ENCODE results near the gene CABP5.

The CABP5 gene

GRCh38 chr19:48004236-48004635, 39.6 kb downstream of the CABP5 start:
- Histone ChIP-seq H3K9ac (ENCODE audit: low read length in 5 of 5) (no peak overlapping the region), H3K27me3 (ENCODE audit: control insufficient read depth in 5 of 5, insufficient read depth in 4 of 5, low read length in 5 of 5) (peaks cover 0 to 13% (median 3%) of the 10 kb centered on the region in 5 donors), H3K4me1 (ENCODE audit: control insufficient read depth in 5 of 5, insufficient read depth in 5 of 5, low read length in 5 of 5) (no peaks in the 10 kb centered on the region), H3K27ac (ENCODE audit: low read depth, low read length) (no peak overlapping the region), H3K4me3 (ENCODE audit: low read depth in 1 of 5, low read length in 5 of 5) (no peak overlapping the region), H3K9me3 (ENCODE audit: control insufficient read depth in 5 of 5, low read length in 5 of 5) (peaks cover 0 to 5% (median 3%) of the 10 kb centered on the region in 5 donors), H3K36me3 (ENCODE audit: control insufficient read depth in 5 of 5, insufficient read depth in 5 of 5, low read length in 5 of 5) (no peaks in the 10 kb centered on the region)

DNA sequence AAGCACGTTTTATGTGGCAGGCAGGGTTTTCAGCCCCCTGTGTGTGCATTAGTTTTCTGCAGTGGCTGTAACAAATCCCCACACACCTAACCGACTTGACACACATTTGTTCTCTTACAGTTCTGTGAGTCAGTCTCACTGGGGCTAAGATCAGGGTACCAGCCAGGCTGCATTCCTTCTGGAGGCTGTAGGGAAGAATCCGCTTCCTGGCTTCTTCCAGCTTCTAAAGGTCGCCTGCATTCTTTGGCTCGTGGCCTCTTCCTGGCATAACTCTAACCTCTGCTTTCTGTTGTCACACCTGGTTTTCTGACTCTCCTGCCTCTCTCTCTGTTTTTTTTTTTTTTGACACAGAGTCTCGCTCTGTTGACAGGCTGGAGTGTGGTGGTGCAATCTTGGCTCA, 43.0 kb downstream of the CABP5 start:
- Histone ChIP-seq H3K4me3 (ENCODE audit: low read depth in 1 of 5, low read length in 5 of 5) (no peak overlapping the region), H3K9ac (ENCODE audit: low read length in 5 of 5) (no peak overlapping the region), H3K9me3 (ENCODE audit: control insufficient read depth in 5 of 5, low read length in 5 of 5) (peaks cover 0 to 4% (median 3%) of the 10 kb centered on the region in 5 donors), H3K27me3 (ENCODE audit: control insufficient read depth in 5 of 5, insufficient read depth in 4 of 5, low read length in 5 of 5) (peaks cover 0 to 13% (median 0%) of the 10 kb centered on the region in 5 donors), H3K36me3 (ENCODE audit: control insufficient read depth in 5 of 5, insufficient read depth in 5 of 5, low read length in 5 of 5) (no peaks in the 10 kb centered on the region), H3K4me1 (ENCODE audit: control insufficient read depth in 5 of 5, insufficient read depth in 5 of 5, low read length in 5 of 5) (no peaks in the 10 kb centered on the region), H3K27ac (ENCODE audit: low read depth, low read length) (no peak overlapping the region)

DNA sequence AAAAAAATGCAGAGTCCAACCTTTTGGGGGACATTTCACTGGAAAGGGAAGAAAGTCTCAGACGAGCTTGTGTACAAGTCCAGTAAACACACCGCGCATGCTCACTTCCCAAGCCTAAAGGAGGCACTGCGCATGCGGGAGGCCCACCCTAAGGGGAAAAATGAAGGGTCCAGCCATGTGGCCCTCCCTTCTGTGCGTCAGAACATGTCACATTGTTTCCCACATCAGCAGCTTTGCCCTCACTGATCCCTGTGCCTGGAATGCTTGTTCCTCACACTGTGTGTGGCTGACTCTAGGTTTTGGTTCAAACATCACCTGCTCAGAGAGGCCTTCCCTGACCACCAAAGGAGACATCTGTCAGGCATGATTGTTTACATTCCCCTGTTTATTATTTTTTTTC, 45.1 kb downstream of the CABP5 start:
- H3K4me1 ChIP-seq (ENCODE audit: control insufficient read depth in 5 of 5, insufficient read depth in 5 of 5, low read length in 5 of 5): no peaks in the 10 kb centered on the region

DNA sequence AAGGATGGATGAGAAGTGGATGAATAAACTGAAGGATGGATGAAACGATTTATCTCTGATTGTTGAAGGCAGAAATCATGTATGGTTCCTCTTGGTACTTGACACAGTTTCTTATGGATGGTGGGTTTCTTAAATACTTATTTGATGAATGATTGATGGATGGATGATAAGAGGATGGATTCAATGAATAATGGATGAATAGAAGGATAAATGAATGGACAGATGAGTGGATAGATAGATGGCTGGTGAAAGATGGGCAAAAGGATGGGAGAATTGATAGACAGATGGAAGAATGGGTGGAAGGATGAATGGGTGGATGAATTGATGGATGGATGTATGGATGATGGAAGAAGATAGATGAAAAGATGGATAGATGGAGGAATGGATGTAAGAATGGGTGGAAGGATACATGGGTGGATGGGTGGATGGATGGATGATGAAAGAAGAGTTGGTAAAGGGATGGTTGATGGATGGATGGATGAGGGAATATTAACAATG, 47.6 kb downstream of the CABP5 start:
- Histone ChIP-seq H3K4me3 (ENCODE audit: low read depth in 1 of 5, low read length in 5 of 5) (no peak overlapping the region), H3K4me1 (ENCODE audit: control insufficient read depth in 5 of 5, insufficient read depth in 5 of 5, low read length in 5 of 5) (no peaks in the 10 kb centered on the region), H3K9ac (ENCODE audit: low read length in 5 of 5) (no peak overlapping the region), H3K36me3 (ENCODE audit: control insufficient read depth in 5 of 5, insufficient read depth in 5 of 5, low read length in 5 of 5) (no peaks in the 10 kb centered on the region), H3K9me3 (ENCODE audit: control insufficient read depth in 5 of 5, low read length in 5 of 5) (peaks cover 0 to 4% (median 3%) of the 10 kb centered on the region in 5 donors), H3K27me3 (ENCODE audit: control insufficient read depth in 5 of 5, insufficient read depth in 4 of 5, low read length in 5 of 5) (peaks cover 0 to 5% (median 2%) of the 10 kb centered on the region in 5 donors), H3K27ac (ENCODE audit: low read depth, low read length) (no peak overlapping the region)

More for the DNA sequence above, 45.1 kb downstream of the CABP5 start:
- no peak overlapping the region for H3K4me3 ChIP-seq (ENCODE audit: low read depth in 1 of 5, low read length in 5 of 5)
- H3K9me3 ChIP-seq (ENCODE audit: control insufficient read depth in 5 of 5, low read length in 5 of 5): peaks cover 0 to 4% (median 3%) of the 10 kb centered on the region in 5 donors
- H3K36me3 ChIP-seq (ENCODE audit: control insufficient read depth in 5 of 5, insufficient read depth in 5 of 5, low read length in 5 of 5): no peaks in the 10 kb centered on the region
- no peak overlapping the region for H3K27ac ChIP-seq (ENCODE audit: low read depth, low read length)
- H3K27me3 ChIP-seq (ENCODE audit: control insufficient read depth in 5 of 5, insufficient read depth in 4 of 5, low read length in 5 of 5): peaks cover 0 to 5% (median 0%) of the 10 kb centered on the region in 5 donors
- H3K9ac ChIP-seq (ENCODE audit: low read length in 5 of 5): no peak overlapping the region

DNA sequence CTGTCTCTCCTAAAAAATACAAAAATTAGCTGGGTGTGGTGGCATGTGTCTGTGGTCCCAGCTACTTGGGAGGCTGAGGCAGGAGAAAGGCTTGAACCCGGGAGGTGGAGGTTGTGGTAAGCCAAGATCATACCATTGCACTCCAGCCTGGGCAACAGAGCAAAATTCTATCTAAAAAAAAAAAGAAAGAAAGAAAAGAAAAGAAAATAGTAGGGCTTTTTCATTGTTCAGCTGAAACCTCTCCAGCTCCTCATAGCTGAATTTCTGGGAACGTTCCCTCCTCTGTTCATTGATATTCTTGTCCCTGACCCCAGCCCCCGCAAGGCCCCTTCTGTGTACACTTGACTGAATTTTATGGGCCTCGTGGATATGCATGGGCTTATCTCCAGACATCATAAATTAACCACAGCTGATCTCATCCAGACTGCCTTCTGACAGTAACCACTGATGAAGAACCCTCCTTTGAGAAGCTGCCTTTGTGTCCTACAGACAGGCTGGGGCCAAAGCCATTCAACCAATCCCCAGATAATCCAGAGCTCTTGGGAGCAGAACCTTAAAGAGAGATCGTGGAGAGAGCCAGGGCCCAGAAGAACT, 49.6 kb downstream of the CABP5 start, which contains the start of gene ELSPBP1:
Gene ELSPBP1 (plus strand): TSS at position 424 of the 594 bp plus-strand sequence. CDS start 14,036 bp downstream, outside the sequence.
- no peaks in the 10 kb centered on the region for H3K9me3 ChIP-seq (ENCODE audit: control insufficient read depth in 5 of 5, low read length in 5 of 5)
- no peaks in the 10 kb centered on the region for H3K36me3 ChIP-seq (ENCODE audit: control insufficient read depth in 5 of 5, insufficient read depth in 5 of 5, low read length in 5 of 5)
- H3K27me3 ChIP-seq (ENCODE audit: control insufficient read depth in 5 of 5, insufficient read depth in 4 of 5, low read length in 5 of 5): peaks cover 2 to 14% (median 7%) of the 10 kb centered on the region in 5 donors
- no peak within 1 kb of the TSS for H3K9ac ChIP-seq (ENCODE audit: low read length in 5 of 5)
- H3K4me1 ChIP-seq (ENCODE audit: control insufficient read depth in 5 of 5, insufficient read depth in 5 of 5, low read length in 5 of 5): no peaks in the 10 kb centered on the region
- H3K4me3 ChIP-seq (ENCODE audit: low read depth in 1 of 5, low read length in 5 of 5): no peak within 1 kb of the TSS
- H3K27ac ChIP-seq (ENCODE audit: low read depth, low read length): no peak within 1 kb of the TSS

GRCh38 chr19:47992070-47992469, 51.8 kb downstream of the CABP5 start, which contains the start of gene BSPH1:
Gene BSPH1 (minus strand): TSS chr19:47992170. CDS start chr19:47992081, 89 bp downstream.
- no peaks in the 10 kb centered on the region for H3K4me1 ChIP-seq (ENCODE audit: control insufficient read depth in 5 of 5, insufficient read depth in 5 of 5, low read length in 5 of 5)
- H3K36me3 ChIP-seq (ENCODE audit: control insufficient read depth in 5 of 5, insufficient read depth in 5 of 5, low read length in 5 of 5): no peaks in the 10 kb centered on the region
- no peaks in the 10 kb centered on the region for H3K9me3 ChIP-seq (ENCODE audit: control insufficient read depth in 5 of 5, low read length in 5 of 5)
- H3K4me3 ChIP-seq (ENCODE audit: low read depth in 1 of 5, low read length in 5 of 5): no peak within 1 kb of the TSS
- no peak within 1 kb of the TSS for H3K27ac ChIP-seq (ENCODE audit: low read depth, low read length)
- no peak within 1 kb of the TSS for H3K9ac ChIP-seq (ENCODE audit: low read length in 5 of 5)
- peaks cover 2 to 17% (median 9%) of the 10 kb centered on the region in 5 donors for H3K27me3 ChIP-seq (ENCODE audit: control insufficient read depth in 5 of 5, insufficient read depth in 4 of 5, low read length in 5 of 5)

GRCh38 chr19:47991191-47991808, 52.6 kb downstream of the CABP5 start:
- Histone ChIP-seq H3K4me3 (ENCODE audit: low read depth in 1 of 5, low read length in 5 of 5) (no peak overlapping the region), H3K4me1 (ENCODE audit: control insufficient read depth in 5 of 5, insufficient read depth in 5 of 5, low read length in 5 of 5) (no peaks in the 10 kb centered on the region), H3K36me3 (ENCODE audit: control insufficient read depth in 5 of 5, insufficient read depth in 5 of 5, low read length in 5 of 5) (no peaks in the 10 kb centered on the region), H3K9me3 (ENCODE audit: control insufficient read depth in 5 of 5, low read length in 5 of 5) (no peaks in the 10 kb centered on the region), H3K9ac (ENCODE audit: low read length in 5 of 5) (no peak overlapping the region), H3K27ac (ENCODE audit: low read depth, low read length) (no peak overlapping the region), H3K27me3 (ENCODE audit: control insufficient read depth in 5 of 5, insufficient read depth in 4 of 5, low read length in 5 of 5) (peaks cover 2 to 20% (median 9%) of the 10 kb centered on the region in 5 donors)

All from subcutaneous abdominal adipose tissue (tissue), 5 donors.